Breast epithelium (tissue), 3 donors: ENCODE measurements around the gene FTH1.

Source experiments
- CTCF ChIP-seq, 3 donors: fragments of 450-650 bp; IDR thresholded peaks; one replicate each; pipeline ENCODE4 v1.5.1; 2016 to 2017; ENCODE audit warnings: antibody characterized with exemption in 3 of 3, mild to moderate bottlenecking in 3 of 3, moderate library complexity in 3 of 3
- POLR2A ChIP-seq: fragments of 450-650 bp; IDR thresholded peaks from one replicate; pipeline ENCODE4 v1.6.1; 2016; ENCODE audit warnings: antibody characterized with exemption, mild to moderate bottlenecking, moderate library complexity
- POLR2AphosphoS5 ChIP-seq, 3 donors: sonication (generic); formaldehyde crosslinking; IDR thresholded peaks; one replicate each; pipeline ENCODE4 v1.6.1; 2017; ENCODE audit warnings: antibody characterized with exemption in 3 of 3

DNA sequence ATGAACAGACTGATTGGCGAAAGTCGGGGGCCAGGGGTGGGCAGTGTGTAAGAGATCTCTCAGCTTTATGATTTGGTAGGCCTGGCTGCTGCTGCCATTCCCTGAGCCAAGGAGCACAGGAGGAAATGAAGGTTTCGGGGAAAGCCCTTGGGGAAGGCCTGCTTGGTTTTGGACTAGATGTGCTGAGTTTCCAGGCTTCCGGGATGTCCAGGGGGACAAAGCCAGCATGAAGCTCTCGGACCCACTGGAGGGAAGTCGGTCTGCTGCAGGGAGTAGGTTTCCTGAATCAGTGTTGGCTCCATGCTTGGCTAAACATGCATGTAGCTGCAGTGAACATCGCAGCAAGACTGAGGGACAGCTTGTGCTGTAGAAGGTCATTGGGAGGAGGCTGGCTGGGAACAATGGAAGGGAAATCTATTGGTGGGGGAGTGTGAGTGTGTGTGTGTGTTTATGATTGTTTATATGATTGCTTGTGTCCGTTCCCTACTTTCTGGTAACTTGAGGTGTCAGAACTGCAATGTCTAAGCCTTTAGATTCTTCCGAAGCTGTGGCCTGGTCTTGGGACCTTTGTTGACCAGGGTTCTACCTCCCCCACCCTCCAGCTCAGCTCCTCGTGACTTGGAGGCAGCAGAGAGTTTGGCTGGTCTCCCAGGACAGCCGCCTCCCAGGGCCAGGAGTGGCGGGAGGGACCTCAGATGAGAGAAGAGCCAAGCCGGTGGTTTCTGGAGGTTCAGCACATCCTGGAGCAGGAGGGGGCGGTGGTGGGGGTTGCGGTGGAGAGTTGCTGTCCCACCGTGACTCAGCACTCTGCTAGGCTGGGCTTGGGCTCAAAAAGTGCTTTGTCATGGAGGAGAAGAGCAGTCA, 4.0 kb upstream of the FTH1 start:
- TF ChIP-seq CTCF (IDR thresholded peaks at IDR 0.05) (no peak), POLR2A (peak; percentile 38), POLR2AphosphoS5 (IDR thresholded peaks at IDR 0.05) (peak; percentile 88 to 98 (median 91))
